Caki2 (cell line): ENCODE measurements around the gene TNS2. TPM values are rescaled to one million over a fixed set of nuclear protein-coding genes. Genes with fewer than 3 reads are reported as not detected.
"Not testable (repeated sequence)": the region's sequence is repeated elsewhere in the genome, so short reads cannot be mapped to it uniquely, and the experiment has no call there.

Source experiments
- DNase-seq: peaks from one replicate; pipeline ENCODE4 v3.0.0-alpha.2; 2015; ENCODE audit warnings: low read depth
- in situ Hi-C: cut with HindIII; loops from 2 replicates; pipeline ENCODE4 v1.10.0; 2016; ENCODE audit warnings: low sequenced_read_pairs, low pct_unique_long_range_greater_than_20kb, mixed read lengths
- total RNA-seq: library from RNA; depleted of rRNA; stranded (reverse); fragments of >200 nt; shearing (Covaris generic); gene quantifications from 2 replicates; pipeline ENCODE4 v1.2.3, GENCODE V29; 2014; ENCODE audit warnings: low replicate concordance

The TNS2 gene
- total RNA-seq, 1 experiment from 2014 or later: 5.1 TPM

GRCh38 chr12:53076461-53076860 is 26.6 kb downstream of the TNS2 start:
- in situ Hi-C loops: no loop called here
- DNase-seq: no peak

- DNase-seq: no peak
- in situ Hi-C loops: no loop called here
Measured at GRCh38 chr12:53077030-53077429, 27.2 kb downstream of the TNS2 start.

GRCh38 chr12:53078425-53079225 is 28.8 kb downstream of the TNS2 start:
- DNase-seq: no peak
- in situ Hi-C loops: no loop called here

GRCh38 chr12:53079226-53080117 is 29.6 kb downstream of the TNS2 start, which contains the start of gene SPRYD3:
SPRYD3 (minus strand) TSS chr12:53079390; CDS start chr12:53079333, 57 bp downstream.
- DNase-seq: peak; percentile 100
- in situ Hi-C loops: no loop called here

- in situ Hi-C loops: no loop called here
- DNase-seq: no peak
Measured at GRCh38 chr12:53082637-53083175, 32.8 kb downstream of the TNS2 start.

- in situ Hi-C loops: no loop called here
- DNase-seq: no peak
Measured at GRCh38 chr12:53086361-53086760, 36.5 kb downstream of the TNS2 start.

- DNase-seq: no peak
- in situ Hi-C loops: no loop called here
Measured at GRCh38 chr12:53090105-53090504, 40.2 kb downstream of the TNS2 start.

GRCh38 chr12:53090554-53090953 is 40.7 kb downstream of the TNS2 start:
- in situ Hi-C loops: no loop called here
- DNase-seq: no peak

- in situ Hi-C loops: no loop called here
- DNase-seq: no peak
Measured at GRCh38 chr12:53091756-53092155, 41.9 kb downstream of the TNS2 start.

- in situ Hi-C loops: no loop called here
- no peak for DNase-seq
Measured at GRCh38 chr12:53093777-53094393, 44.0 kb downstream of the TNS2 start.

GRCh38 chr12:53094394-53094787 is 44.5 kb downstream of the TNS2 start:
- in situ Hi-C loops: no loop called here

GRCh38 chr12:53094796-53095595 is 45.1 kb downstream of the TNS2 start:
- DNase-seq, in situ Hi-C loops: not testable (repeated sequence)

More at GRCh38 chr12:53094394-53094787, 44.5 kb downstream of the TNS2 start:
- DNase-seq: no peak

- in situ Hi-C loops, DNase-seq: not testable (repeated sequence)
Measured at GRCh38 chr12:53095596-53095895, 45.7 kb downstream of the TNS2 start.

- in situ Hi-C loops: no loop called here
- peak; percentile 25 for DNase-seq
Measured at GRCh38 chr12:53096089-53096741, 46.4 kb downstream of the TNS2 start.

GRCh38 chr12:53096759-53097158 is 46.9 kb downstream of the TNS2 start:
- in situ Hi-C loops: no loop called here
- no peak for DNase-seq

- in situ Hi-C loops: no loop called here
- peak; percentile 19 for DNase-seq
Measured at GRCh38 chr12:53097207-53097563, 47.3 kb downstream of the TNS2 start.

- in situ Hi-C loops: no loop called here
- peak; percentile 84 for DNase-seq
Measured at GRCh38 chr12:53097564-53098353, 47.9 kb downstream of the TNS2 start, which contains the start of gene IGFBP6. IGFBP6 (plus strand) TSS chr12:53097667; CDS start chr12:53097718, 51 bp downstream.
